Neural cell (in vitro differentiated cells): ENCODE data around the gene H2AZ2. TPM values are rescaled to one million over a fixed set of nuclear protein-coding genes. Genes with fewer than 3 reads are reported as not detected.
A peak's percentile ranks its signal among the peaks of the same experiment; 100 is the strongest.

Source experiments
- H2AFZ ChIP-seq: fragments of 200-600, 300-800 bp; sonication (generic), shearing (Covaris generic); 2 replicates; pipeline ENCODE4 v1.6.0; 2014; ENCODE audit warnings: low read depth, mild to moderate bottlenecking, antibody characterized with exemption, low read length, moderate library complexity
- H3F3A ChIP-seq: fragments of 200-600 bp; shearing (Covaris generic); 2 replicates; pipeline ENCODE4 v1.6.1; 2016; ENCODE audit warnings: mild to moderate bottlenecking, moderate library complexity, mixed read lengths, antibody characterized with exemption, low read length; ENCODE audit not compliant: insufficient read depth, poor library complexity, severe bottlenecking
- H3K27ac ChIP-seq: fragments of 200-600, 300-800 bp; sonication (generic), shearing (Covaris generic); 2 replicates; pipeline ENCODE4 v1.5.1; 2014; ENCODE audit warnings: mild to moderate bottlenecking, low read length, moderate library complexity
- H3K27me3 ChIP-seq: fragments of 300-800, 200-600 bp; sonication (generic), shearing (Covaris generic); 2 replicates; pipeline ENCODE4 v1.6.0; 2014; ENCODE audit warnings: mild to moderate bottlenecking, low read depth, low read length, moderate library complexity; ENCODE audit not compliant: insufficient read depth
- H3K36me3 ChIP-seq: fragments of 300-800, 200-600 bp; sonication (generic), shearing (Covaris generic); 2 replicates; pipeline ENCODE4 v1.5.1; 2014; ENCODE audit warnings: mild to moderate bottlenecking, antibody characterized with exemption, low read length, moderate library complexity; ENCODE audit not compliant: insufficient read depth
- H3K4me2 ChIP-seq: fragments of 300-800, 200-600 bp; sonication (generic), shearing (Covaris generic); 2 replicates; pipeline ENCODE4 v1.6.0; 2014; ENCODE audit warnings: mild to moderate bottlenecking, low read length
- H3K4me3 ChIP-seq: fragments of 300-800, 200-600 bp; sonication (generic), shearing (Covaris generic); 2 replicates; pipeline ENCODE4 v1.5.1; 2014; ENCODE audit warnings: mild to moderate bottlenecking, low read length, moderate library complexity
- H3K79me2 ChIP-seq: fragments of 200-600 bp; shearing (Covaris generic); replicated peaks from 2 replicates; pipeline ENCODE4 v1.6.0; 2014; ENCODE audit warnings: mild to moderate bottlenecking, low read length, moderate library complexity; ENCODE audit not compliant: insufficient read depth
- H3K9ac ChIP-seq: fragments of 300-800, 200-600 bp; sonication (generic), shearing (Covaris generic); 2 replicates; pipeline ENCODE4 v1.6.1; 2016; ENCODE audit warnings: mild to moderate bottlenecking, low read length, mixed read lengths
- H3K9me2 ChIP-seq: fragments of 200-600 bp; shearing (Covaris generic); 2 replicates; pipeline ENCODE4 v1.6.1; 2016; ENCODE audit warnings: mild to moderate bottlenecking, low read length, mixed read lengths; ENCODE audit not compliant: insufficient read depth
- H3K9me3 ChIP-seq: fragments of 200-600, 300-800 bp; sonication (generic), shearing (Covaris generic); 2 replicates; pipeline ENCODE4 v1.6.1; 2016; ENCODE audit warnings: mild to moderate bottlenecking, mixed run types, low read length, moderate library complexity, mixed read lengths
- H4K20me1 ChIP-seq: fragments of 200-600 bp; shearing (Covaris generic); 2 replicates; pipeline ENCODE4 v1.6.1; 2016; ENCODE audit warnings: mild to moderate bottlenecking, mixed run types; ENCODE audit not compliant: insufficient read depth
- EP300 ChIP-seq: fragments of 450-650 bp; conservative IDR thresholded peaks from 2 replicates; pipeline ENCODE4 v1.6.1; 2014; ENCODE audit warnings: antibody characterized with exemption, mild to moderate bottlenecking, moderate library complexity; ENCODE audit not compliant: poor library complexity, severe bottlenecking
- EZH2 ChIP-seq: fragments of 200-600, 300-800 bp; shearing (Covaris generic), sonication (generic); IDR thresholded peaks from 2 replicates; pipeline ENCODE4 v1.6.1; 2014; ENCODE audit warnings: antibody characterized with exemption, low read length, borderline replicate concordance, mild to moderate bottlenecking; ENCODE audit not compliant: insufficient read depth, poor library complexity, severe bottlenecking
- MXI1 ChIP-seq: fragments of 450-650 bp; conservative IDR thresholded peaks from 2 replicates; pipeline ENCODE4 v1.6.1; 2014; ENCODE audit warnings: antibody characterized with exemption, mild to moderate bottlenecking; ENCODE audit not compliant: poor library complexity, severe bottlenecking
- POLR2AphosphoS5 ChIP-seq: IDR thresholded peaks from 2 replicates; pipeline ENCODE4 v1.6.1; 2012
- RAD21 ChIP-seq: fragments of 450-650 bp; conservative IDR thresholded peaks from 2 replicates; pipeline ENCODE4 v1.6.1; 2014; ENCODE audit warnings: antibody characterized with exemption, mild to moderate bottlenecking, moderate library complexity
- SMC3 ChIP-seq: fragments of 450-650 bp; conservative IDR thresholded peaks from 2 replicates; pipeline ENCODE4 v1.6.1; 2014; ENCODE audit warnings: antibody characterized with exemption, mild to moderate bottlenecking, moderate library complexity; ENCODE audit not compliant: poor library complexity
- TAF1 ChIP-seq: IDR thresholded peaks from 2 replicates; pipeline ENCODE4 v1.6.1; 2012; ENCODE audit warnings: low read depth
- polyA plus RNA-seq: library from polyadenylated mRNA; depleted of rRNA; stranded (reverse); fragments of >200 nt; gene quantifications from 2 replicates; pipeline ENCODE4 v1.2.3, GENCODE V29; 2014
- TF ChIP-seq, protein P1 (sequence below): fragments of 450-650 bp; IDR thresholded peaks from 2 replicates; pipeline ENCODE4 v1.5.1; 2014; ENCODE audit warnings: antibody characterized with exemption, mild to moderate bottlenecking, moderate library complexity; ENCODE audit not compliant: poor library complexity, severe bottlenecking
- TF ChIP-seq, protein P2 (sequence below): IDR thresholded peaks from 2 replicates; pipeline ENCODE4 v1.6.1; 2012; ENCODE audit warnings: borderline replicate concordance

The H2AZ2 gene
- polyA plus RNA-seq, 1 donor from 2014 or later = 152 TPM

GRCh38 chr7:44797329-44798258 is 50.3 kb downstream of the H2AZ2 start:
- Histone ChIP-seq H4K20me1 (peaks cover 11% of the 10 kb centered on the region), H3K36me3 (peaks cover 5% of the 10 kb centered on the region), H3K79me2 (peaks cover 31% of the 10 kb centered on the region), H3K4me3 (peak overlapping the region; percentile 83), H3K4me2 (peak overlapping the region; percentile 94), H3K27me3 (no peaks in the 10 kb centered on the region), H3K9ac (peak overlapping the region; percentile 95), H3F3A (no peaks in the 10 kb centered on the region), H3K27ac (peak overlapping the region; percentile 89), H3K9me3 (no peaks in the 10 kb centered on the region), H2AFZ (peak overlapping the region; percentile 29), H3K9me2 (no peaks in the 10 kb centered on the region)
- TF ChIP-seq EP300 = no peak
- TF ChIP-seq, protein P1, sequence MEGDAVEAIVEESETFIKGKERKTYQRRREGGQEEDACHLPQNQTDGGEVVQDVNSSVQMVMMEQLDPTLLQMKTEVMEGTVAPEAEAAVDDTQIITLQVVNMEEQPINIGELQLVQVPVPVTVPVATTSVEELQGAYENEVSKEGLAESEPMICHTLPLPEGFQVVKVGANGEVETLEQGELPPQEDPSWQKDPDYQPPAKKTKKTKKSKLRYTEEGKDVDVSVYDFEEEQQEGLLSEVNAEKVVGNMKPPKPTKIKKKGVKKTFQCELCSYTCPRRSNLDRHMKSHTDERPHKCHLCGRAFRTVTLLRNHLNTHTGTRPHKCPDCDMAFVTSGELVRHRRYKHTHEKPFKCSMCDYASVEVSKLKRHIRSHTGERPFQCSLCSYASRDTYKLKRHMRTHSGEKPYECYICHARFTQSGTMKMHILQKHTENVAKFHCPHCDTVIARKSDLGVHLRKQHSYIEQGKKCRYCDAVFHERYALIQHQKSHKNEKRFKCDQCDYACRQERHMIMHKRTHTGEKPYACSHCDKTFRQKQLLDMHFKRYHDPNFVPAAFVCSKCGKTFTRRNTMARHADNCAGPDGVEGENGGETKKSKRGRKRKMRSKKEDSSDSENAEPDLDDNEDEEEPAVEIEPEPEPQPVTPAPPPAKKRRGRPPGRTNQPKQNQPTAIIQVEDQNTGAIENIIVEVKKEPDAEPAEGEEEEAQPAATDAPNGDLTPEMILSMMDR = peak; percentile 69
- TF ChIP-seq EZH2 = no peak
- TF ChIP-seq, protein P2, sequence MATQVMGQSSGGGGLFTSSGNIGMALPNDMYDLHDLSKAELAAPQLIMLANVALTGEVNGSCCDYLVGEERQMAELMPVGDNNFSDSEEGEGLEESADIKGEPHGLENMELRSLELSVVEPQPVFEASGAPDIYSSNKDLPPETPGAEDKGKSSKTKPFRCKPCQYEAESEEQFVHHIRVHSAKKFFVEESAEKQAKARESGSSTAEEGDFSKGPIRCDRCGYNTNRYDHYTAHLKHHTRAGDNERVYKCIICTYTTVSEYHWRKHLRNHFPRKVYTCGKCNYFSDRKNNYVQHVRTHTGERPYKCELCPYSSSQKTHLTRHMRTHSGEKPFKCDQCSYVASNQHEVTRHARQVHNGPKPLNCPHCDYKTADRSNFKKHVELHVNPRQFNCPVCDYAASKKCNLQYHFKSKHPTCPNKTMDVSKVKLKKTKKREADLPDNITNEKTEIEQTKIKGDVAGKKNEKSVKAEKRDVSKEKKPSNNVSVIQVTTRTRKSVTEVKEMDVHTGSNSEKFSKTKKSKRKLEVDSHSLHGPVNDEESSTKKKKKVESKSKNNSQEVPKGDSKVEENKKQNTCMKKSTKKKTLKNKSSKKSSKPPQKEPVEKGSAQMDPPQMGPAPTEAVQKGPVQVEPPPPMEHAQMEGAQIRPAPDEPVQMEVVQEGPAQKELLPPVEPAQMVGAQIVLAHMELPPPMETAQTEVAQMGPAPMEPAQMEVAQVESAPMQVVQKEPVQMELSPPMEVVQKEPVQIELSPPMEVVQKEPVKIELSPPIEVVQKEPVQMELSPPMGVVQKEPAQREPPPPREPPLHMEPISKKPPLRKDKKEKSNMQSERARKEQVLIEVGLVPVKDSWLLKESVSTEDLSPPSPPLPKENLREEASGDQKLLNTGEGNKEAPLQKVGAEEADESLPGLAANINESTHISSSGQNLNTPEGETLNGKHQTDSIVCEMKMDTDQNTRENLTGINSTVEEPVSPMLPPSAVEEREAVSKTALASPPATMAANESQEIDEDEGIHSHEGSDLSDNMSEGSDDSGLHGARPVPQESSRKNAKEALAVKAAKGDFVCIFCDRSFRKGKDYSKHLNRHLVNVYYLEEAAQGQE = no peak
- TF ChIP-seq SMC3 = peak; percentile 46
- TF ChIP-seq POLR2AphosphoS5 = peak; percentile 59
- peak; percentile 16 for TF ChIP-seq RAD21
- TF ChIP-seq TAF1 = no peak
- no peak for TF ChIP-seq MXI1

DNA sequence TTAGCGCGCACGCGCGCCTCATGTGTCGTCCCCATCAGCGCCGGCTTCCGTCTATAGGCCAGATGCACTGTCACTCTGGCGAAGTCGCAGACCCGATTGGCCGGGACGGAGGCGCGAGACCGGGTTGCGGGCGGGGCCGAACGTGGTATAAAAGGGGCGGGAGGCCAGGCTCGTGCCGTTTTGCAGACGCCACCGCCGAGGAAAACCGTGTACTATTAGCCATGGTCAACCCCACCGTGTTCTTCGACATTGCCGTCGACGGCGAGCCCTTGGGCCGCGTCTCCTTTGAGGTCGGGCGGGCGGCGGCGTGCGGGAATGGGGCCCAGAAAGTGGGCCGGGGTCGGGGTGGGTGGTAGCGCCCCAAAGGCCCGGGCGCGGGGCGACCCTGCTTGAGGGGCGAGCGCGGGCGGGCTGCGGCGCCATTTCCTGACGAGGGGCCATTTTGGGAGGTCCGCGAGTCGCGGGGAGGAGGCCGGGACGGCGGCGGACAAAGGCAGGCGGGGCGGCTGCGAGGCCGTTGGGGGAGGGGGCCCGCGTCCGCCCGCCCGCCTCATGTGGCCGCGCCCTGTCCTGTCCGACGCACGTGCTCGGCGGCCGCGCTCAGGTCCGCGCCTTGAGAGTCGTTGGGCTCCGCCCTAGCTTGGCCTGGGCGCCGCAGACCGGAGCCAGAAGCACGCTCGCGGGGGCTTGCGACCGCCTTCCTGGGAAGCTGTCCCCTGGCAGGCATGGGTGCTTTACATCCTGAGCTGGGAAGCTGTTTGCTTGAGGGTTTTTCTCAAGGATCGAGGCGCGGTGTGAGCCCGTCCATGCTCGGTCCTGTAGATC is 51.2 kb downstream of the H2AZ2 start, which contains the start of gene PPIA:
TSS of gene PPIA (plus strand) at position 178 of the 825 bp plus-strand sequence. CDS start at position 222, 44 bp downstream.
- Histone ChIP-seq H3F3A (no peaks in the 10 kb centered on the region), H3K36me3 (no peaks in the 10 kb centered on the region), H3K9ac (peak within 1 kb of the TSS; percentile 95), H3K27ac (peak within 1 kb of the TSS; percentile 89), H3K4me2 (peak within 1 kb of the TSS; percentile 94), H2AFZ (peak within 1 kb of the TSS; percentile 76), H3K79me2 (peaks cover 31% of the 10 kb centered on the region), H3K9me3 (no peaks in the 10 kb centered on the region), H3K9me2 (no peaks in the 10 kb centered on the region), H4K20me1 (peaks cover 11% of the 10 kb centered on the region), H3K4me3 (peak within 1 kb of the TSS; percentile 83), H3K27me3 (no peaks in the 10 kb centered on the region)
- peak; percentile 92 for TF ChIP-seq POLR2AphosphoS5
- no peak for TF ChIP-seq RAD21
- TF ChIP-seq EZH2 = no peak
- peak; percentile 93 for TF ChIP-seq MXI1
- TF ChIP-seq EP300 = peak; percentile 16
- peak; percentile 57 for TF ChIP-seq TAF1
- TF ChIP-seq, protein P1 = no peak
- TF ChIP-seq, protein P2 = peak; percentile 64
- no peak for TF ChIP-seq SMC3
